Activated CD4-positive, alpha-beta T cell treated with anti-CD3 and anti-CD28 coated beads, Interleukin-10, Interleukin-2, amounts not matched to agents 100 ng/mL and 50 ng/mL, durations not matched to agents 16 hours and 8 hours (primary cell): ENCODE results near the gene OR2S2.
"Not testable (repeated sequence)": the region's sequence is repeated elsewhere in the genome, so short reads cannot be mapped to it uniquely, and the experiment has no call there.

Experiments
- DNase-seq: peaks from one replicate; pipeline ENCODE4 v3.0.0-alpha.2; 2020

Gene OR2S2

DNA sequence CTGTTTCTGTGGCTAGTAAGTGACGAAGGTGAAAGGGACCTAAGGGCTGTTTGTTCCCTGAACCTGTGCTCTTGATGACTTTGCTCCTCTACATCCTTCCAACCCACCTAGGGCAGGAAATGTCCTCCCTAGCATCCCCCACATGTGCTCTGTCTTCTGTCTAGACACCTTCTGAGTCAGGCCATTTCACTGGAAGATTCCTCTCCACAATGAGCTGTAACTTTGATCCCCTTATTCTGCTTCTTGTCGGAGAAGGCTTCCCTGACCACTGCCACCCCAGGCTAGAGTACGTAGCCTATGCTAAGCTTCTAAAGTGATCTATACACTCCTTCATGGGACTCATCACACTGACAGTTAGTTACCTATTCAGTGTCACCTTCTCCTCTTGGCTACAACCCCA, 27.0 kb downstream of the OR2S2 start:
- DNase-seq, result no peak

DNA sequence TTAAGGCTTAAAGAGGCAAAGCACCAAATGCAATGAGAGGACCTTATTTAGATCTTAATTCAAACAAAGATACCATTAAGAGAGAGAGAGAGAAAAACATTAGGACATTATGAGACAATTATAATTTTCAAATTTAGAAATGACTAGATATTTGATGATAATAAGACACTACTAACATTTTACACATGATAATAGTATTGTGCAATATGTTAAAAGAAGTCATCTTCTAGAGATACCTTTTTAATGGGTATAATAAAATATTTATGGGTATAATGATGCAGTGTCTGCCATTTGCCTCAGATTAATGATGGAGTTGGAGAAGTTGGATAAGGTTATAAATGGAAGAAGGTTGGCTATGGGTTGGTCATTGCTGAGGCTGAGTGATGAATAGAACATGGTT, 27.4 kb downstream of the OR2S2 start:
- DNase-seq, result no peak

- DNase-seq, result no peak
Measured at GRCh38 chr9:35929453-35929718, 28.6 kb downstream of the OR2S2 start.

DNA sequence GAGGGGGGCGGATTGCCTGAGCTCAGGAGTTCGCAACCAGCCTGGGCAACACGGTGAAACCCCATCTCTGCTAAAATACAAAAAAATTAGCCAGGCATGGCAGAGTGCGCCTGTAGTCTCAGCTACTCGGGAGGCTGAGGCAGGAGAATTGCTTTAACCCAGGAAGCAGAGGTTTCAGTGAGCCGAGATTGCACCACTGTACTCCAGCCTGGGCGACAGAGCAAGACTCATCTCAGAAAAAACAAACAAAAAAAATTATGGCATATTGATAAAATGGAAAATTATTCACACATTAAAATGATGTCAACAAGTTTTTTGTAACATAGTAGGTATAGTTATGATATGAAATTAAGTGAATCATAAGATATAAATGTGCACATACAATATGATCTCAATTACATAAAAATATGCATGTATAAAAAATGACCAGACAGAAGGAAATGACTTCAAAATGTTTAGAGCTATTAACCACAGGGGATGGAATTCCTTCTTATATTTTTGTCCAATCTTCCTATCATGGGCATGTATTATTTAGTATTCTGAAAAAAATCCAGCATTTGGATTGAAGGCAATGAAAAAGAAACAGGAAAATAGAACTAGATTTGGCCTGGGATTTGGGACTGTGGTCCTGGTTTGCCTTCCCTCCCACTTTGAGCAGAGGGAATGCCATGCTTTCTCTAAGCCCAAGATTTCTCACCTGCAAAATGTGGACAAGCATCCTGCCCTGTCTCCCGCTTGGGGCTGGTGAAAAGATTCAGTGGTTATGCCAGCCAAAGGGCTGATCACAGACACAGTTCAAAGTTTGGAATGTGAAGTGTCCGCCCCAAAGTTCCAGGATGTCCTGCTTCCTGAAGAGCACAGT, 29.1 kb downstream of the OR2S2 start:
- no peak for DNase-seq

GRCh38 chr9:35923927-35924763, 33.8 kb downstream of the OR2S2 start:
- DNase-seq, result no peak

GRCh38 chr9:35923598-35923926, 34.4 kb downstream of the OR2S2 start:
- no peak for DNase-seq

DNA sequence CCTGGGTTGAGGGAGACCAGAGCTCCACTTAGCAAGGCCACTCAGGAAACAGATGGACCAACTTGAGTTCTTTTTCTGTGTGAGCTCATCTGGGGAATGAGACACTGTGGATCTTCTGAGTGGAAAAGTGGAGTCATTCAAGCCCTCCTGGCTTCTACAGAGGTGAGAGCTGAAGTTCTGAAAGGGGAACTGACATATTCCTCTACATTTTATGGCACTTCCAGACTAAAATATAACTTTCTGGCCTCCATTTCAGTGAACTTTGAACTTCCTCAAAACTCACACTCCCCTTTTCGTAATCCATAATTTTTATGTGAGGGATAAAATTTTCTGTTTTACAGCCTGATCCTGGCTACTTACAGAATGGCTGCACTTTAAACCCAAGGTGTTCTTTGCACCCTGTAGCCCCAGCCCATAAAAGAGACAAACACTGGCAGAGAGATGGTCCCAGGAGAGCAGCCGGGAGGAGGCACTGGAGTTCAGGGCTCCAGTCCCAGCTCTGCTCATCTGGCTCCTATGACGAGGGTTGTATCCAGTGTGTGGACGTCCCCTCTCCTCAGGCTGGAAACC, 37.8 kb downstream of the OR2S2 start:
- no peak for DNase-seq

DNA sequence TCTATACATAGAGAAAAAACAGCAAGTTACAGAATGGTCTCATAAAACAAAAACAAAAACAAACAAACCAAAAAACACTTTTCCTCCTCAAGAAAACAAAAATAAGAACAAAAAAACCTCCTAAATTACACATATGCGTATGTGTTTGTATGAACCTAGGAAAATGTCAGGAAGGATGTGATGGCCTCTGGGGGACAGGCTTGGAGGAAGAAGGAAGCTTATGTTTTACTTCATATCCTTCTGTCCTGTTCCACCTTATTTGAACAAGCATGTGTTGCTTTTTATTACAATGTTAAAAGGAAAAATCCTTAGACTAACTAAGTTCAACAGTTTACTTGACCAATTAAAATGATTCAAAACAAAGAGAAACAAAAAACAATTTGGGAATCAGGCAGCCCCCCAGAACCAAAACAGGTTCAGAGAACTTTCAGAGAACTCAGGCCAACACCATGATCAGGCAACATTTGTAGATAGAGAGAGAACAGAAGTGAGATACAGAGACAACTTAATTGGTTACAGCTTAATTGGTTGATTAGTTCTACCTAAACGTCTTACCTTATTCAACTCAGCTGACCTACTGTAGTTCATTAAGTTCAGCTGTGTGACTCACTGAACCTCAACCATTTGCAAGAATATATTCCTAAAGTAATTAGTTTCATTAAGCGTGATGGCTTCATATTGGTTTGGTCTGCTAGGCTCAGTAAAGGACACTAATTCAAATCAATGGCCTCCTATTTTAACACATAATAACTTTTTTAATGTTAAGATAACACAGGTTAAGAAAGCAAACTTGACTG, 38.5 kb downstream of the OR2S2 start:
- no peak for DNase-seq

DNA sequence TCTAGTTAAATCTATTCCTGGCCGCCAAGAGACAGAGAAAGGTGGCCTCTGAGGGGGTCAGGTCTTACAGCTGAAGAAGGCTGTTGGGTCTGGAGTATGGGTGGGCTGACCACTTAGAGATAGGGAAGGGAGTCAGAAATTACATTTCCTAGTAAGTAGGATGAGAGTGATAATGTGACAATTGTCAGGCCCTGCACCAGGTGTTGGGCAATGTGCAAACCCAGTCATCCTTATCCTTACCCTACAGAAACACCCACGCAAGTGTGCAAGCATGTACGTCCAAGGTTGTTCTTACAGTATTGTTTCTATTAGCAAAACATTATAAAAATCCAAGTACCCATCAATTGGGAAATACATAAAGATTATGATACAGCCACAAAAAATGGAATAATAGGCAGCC, 39.2 kb downstream of the OR2S2 start:
- DNase-seq, result no peak

- DNase-seq, result no peak
Measured at GRCh38 chr9:35917261-35917660, 40.7 kb downstream of the OR2S2 start.

GRCh38 chr9:35915681-35916294, 42.2 kb downstream of the OR2S2 start:
- DNase-seq, result no peak

- DNase-seq, result no peak
Measured at GRCh38 chr9:35914301-35914807, 43.6 kb downstream of the OR2S2 start.

- not testable (repeated sequence) for DNase-seq
Measured at GRCh38 chr9:35913429-35913828, 44.5 kb downstream of the OR2S2 start.

GRCh38 chr9:35912791-35913400, 45.1 kb downstream of the OR2S2 start:
- no peak for DNase-seq

GRCh38 chr9:35911690-35912089, 46.3 kb downstream of the OR2S2 start:
- DNase-seq, result no peak

DNA sequence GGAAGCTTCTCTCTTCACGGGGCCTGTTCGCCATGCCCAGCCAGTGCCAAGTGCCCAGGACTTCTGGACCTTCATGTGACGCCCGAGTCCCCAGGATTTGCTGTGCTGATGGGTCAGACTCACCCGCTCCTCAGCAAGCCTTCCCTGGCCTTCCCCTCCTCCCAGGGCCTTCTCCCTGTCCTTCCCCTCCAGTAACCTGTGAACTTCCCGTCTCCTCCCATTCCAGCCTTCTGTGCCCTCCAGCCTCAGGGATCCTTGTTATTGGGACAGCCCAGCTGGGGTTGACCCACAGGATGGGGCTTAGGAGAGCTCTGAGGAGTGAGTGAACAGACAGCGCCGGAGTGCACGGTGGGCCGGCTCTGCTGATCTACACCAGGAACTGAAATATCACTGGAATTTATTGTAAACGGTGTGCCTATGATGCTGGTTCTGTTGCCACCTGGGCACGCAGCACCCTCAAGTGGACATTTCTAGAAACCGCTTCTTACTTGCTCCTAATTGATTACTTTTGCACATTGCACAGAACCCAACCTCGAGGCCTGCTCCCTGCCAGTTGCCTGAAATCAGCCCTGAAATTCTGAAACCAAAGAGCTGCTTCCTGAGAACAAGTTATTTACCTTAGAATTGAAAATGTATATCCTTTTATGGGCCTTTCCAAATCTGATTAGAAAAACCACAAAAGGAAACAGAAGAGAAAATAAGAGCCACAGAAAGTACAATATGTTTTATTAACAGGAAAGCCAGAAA, 47.2 kb downstream of the OR2S2 start:
- peak; percentile 70 for DNase-seq

DNA sequence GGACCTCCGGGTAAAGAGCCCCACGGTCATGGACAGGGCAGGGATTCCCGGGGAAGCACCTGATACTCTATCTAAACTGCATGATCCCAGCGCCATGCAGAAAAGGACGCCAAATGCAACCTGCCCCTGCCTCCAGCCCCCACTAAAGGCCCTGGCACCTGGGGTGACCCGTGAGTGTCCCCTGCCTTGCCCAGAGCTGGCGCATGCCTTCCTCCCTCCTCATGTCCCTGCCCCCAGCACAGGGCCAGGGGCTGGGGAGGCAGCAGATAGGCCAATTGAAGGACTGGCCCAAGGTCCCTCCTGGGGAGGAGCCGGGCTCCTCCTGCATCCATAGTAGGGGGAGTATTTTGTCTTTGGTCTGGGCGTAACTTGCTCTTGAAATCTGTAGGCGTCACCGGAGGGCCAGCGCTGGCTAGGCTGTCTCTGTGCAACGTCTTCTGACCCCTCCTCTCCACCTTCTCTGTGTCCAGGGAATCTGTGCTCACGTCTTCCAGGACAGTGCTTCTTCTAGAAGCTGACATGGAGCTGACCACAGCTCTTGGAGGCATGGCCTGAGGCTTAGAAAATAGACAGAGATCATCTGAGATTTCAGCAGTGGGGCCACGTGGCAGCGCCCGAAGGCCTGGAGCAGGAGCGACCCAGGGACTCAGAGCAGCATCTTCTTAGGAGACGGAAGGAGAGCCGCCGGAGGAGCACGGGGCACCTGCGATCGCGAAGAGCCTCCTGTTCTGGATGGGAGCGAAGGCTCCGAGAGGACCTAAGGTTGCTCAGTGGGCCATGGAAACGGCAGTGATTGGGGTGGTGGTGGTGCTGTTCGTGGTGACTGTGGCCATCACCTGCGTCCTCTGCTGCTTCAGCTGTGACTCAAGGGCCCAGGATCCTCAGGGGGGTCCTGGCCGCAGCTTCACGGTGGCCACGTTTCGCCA, 48.0 kb downstream of the OR2S2 start:
- DNase-seq, result no peak

- DNase-seq, result no peak
Measured at GRCh38 chr9:35909274-35909673, 48.7 kb downstream of the OR2S2 start, which contains the start of gene SPAAR. Gene SPAAR, plus strand, starts transcription at chr9:35909490. Its CDS starts 974 bp downstream, at chr9:35910464.

- DNase-seq, result no peak
Measured at GRCh38 chr9:35908504-35909125, 49.3 kb downstream of the OR2S2 start.
